NCI-H524 treated with DMSO at 0.1 percent for 48 hours (cell line): ENCODE data around the gene MMP2.

ENCODE experiments used
- DNase-seq: peaks from one replicate; lab custom pipeline; 2025; lab: John Stamatoyannopoulos, UW

The MMP2 gene

GRCh38 chr16:55469821-55470532, 9.0 kb upstream of the MMP2 start:
- DNase-seq = no peak

GRCh38 chr16:55470533-55471371, 8.2 kb upstream of the MMP2 start:
- DNase-seq = peak; percentile 72

GRCh38 chr16:55471448-55472097, 7.4 kb upstream of the MMP2 start:
- no peak for DNase-seq

GRCh38 chr16:55473587-55473986, 5.4 kb upstream of the MMP2 start:
- DNase-seq = no peak

- no peak for DNase-seq
These were observed 4.2 kb upstream of the MMP2 start for GRCh38 chr16:55474821-55475220.

- no peak for DNase-seq
These were observed 3.1 kb upstream of the MMP2 start for GRCh38 chr16:55475919-55476318.

GRCh38 chr16:55476625-55477533, 2.1 kb upstream of the MMP2 start:
- no peak for DNase-seq

GRCh38 chr16:55477736-55478135, 1.3 kb upstream of the MMP2 start:
- DNase-seq = no peak

- DNase-seq = no peak
These were observed 587 bp downstream of the MMP2 start for GRCh38 chr16:55479430-55480140.

- no peak for DNase-seq
These were observed 1.2 kb downstream of the MMP2 start for GRCh38 chr16:55480228-55480655.

- no peak for DNase-seq
These were observed 2.0 kb downstream of the MMP2 start for GRCh38 chr16:55481023-55481422.

GRCh38 chr16:55482056-55482455, 3.1 kb downstream of the MMP2 start:
- no peak for DNase-seq

- DNase-seq = no peak
These were observed 8.2 kb downstream of the MMP2 start for GRCh38 chr16:55487048-55487803.

GRCh38 chr16:55488306-55488705, 9.3 kb downstream of the MMP2 start:
- DNase-seq = no peak

- DNase-seq = no peak
These were observed 10.3 kb downstream of the MMP2 start for GRCh38 chr16:55489119-55489955.

GRCh38 chr16:55489956-55490265, 10.9 kb downstream of the MMP2 start:
- DNase-seq = no peak

GRCh38 chr16:55490301-55490700, 11.3 kb downstream of the MMP2 start:
- DNase-seq = no peak

- no peak for DNase-seq
These were observed 12.7 kb downstream of the MMP2 start for GRCh38 chr16:55491691-55492090.

GRCh38 chr16:55492756-55493380, 13.9 kb downstream of the MMP2 start:
- DNase-seq = no peak
